GM08714 (cell line): ENCODE measurements around the gene CYP24A1.

ENCODE experiments used
- H3K4me3 ChIP-seq: fragments of 200-500 bp; sonication (Bioruptor generic); 2 replicates; pipeline ENCODE4 v1.5.1; 2014; ENCODE audit warnings: mild to moderate bottlenecking, low read length, inconsistent platforms
- ZNF274 ChIP-seq: IDR thresholded peaks from 2 replicates; pipeline ENCODE4 v1.6.1; 2012; ENCODE audit warnings: mild to moderate bottlenecking, low read depth, low read length

The CYP24A1 gene

DNA sequence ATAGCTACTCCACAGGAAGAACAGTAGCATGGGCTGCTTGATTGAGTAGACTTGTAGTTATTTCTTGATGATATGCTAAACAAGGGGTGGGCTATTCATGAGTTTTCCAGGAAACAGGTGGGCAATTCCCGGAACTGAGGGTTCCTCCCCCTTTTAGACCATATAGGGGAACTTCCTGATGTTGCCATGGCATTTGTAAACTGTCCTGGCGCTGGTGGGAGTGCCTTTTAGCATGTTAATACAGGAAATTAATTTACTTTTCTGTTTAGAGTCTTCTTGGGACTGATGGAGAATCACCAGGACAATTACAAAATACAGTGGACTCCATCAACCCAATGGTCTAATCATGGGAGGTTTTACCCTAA lies 22.7 kb downstream of the CYP24A1 start:
- no peak overlapping the region for H3K4me3 ChIP-seq
- TF ChIP-seq ZNF274: no peak

DNA sequence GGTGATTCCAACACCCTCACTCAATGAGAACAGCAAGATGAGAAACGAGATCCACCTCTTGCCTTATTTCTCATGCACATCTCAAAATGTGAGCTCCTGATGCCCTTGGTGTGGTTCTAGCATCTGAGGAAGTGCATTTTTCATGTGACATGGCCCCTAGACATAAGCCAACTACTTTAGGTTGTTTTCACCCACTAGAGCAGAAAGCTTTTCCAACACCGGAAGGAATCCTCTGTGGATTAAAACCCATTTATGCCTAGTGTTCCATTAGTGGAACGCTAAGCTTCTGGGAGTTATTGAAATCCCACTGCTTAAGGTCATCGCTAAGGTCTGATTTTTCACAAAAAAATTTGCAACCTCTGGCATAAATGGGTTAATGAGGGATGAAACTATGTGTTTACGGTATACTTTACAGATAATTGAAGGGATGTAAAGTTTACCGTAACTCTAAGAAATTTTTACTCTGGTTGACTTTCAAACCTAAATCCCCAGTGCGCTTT lies 24.0 kb downstream of the CYP24A1 start:
- no peak for TF ChIP-seq ZNF274
- H3K4me3 ChIP-seq: no peak overlapping the region

DNA sequence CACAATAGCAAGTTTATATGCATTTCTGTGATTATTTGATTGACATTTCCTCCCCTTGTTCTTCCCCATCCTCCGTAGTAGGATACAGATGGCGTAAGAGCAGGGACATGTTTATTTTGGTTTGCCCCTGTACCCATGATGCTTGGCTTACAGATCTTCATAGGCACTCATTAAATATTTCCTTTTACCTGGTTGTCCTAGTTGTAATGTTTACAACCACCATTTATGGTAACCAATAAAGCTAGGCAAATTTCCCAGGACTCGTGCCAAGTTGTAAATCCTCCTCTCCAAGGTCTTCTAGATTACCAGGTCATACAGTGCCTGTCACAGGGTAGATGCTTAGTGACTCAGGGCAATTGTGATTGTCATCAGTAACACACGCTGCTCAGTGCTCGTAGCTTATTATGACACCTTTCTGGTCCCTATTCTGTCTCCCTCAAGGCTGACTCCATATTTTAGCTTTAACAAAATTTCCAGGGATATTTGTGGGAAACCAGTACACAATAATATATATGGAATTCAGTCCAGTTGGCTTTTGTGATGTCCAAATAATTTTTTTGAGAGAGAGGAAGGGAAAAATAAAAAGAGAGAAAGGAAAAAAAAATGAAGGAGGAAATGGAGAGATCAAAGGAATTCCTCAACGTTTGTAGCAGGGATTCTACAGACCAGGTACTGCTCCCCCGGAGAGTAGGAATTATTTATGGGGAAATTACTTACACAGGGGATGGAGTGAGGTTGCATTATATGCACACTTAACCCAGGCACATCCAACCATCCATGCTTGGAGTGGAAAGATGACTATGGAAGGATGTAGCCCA lies 24.6 kb downstream of the CYP24A1 start:
- TF ChIP-seq ZNF274: no peak
- H3K4me3 ChIP-seq: no peak overlapping the region

DNA sequence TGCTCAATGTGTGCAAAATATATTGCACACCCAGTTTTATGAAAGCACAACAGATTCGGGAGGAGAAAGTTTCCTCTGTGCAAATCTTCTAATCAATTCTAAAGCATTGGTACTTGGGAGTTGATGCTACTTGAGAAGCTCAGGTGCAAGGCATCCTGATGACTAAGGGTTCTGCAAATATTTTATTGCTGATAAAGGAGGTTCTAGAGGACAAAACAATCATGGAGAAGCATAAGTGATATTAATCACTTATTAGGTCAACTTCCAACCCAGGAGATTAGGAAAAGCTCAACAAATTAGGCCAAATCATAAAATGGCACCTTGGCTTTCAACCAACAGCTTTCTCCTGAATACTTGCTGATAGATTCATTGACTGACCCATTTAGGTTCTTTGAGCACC lies 27.1 kb downstream of the CYP24A1 start:
- no peak for TF ChIP-seq ZNF274
- H3K4me3 ChIP-seq: no peak overlapping the region

DNA sequence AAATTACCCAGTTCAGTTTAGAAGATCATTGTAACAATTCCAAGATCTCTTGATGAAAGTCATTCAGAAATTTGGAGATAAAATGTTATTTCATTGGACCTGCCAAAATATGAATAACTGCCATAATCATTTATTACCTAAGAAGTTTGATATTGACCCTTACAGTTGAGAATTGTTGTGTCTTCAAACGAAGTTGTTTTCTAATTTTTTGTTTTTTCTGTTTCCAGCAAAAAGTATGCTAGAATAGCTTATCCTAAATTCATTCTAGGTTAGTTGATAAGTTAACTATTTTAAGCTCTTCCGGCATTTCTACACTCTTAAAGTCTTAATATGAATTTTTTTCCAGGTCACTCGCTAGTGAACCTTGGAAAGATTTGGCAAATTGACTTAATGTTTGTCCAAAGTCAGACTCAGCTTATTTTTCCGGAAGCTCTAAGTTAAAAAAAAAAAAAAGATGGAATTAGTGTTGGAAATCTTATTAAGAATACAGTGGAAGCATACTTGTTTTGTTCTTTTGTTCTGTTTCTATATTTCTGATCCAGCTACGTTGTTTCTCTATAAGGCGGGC lies 28.9 kb downstream of the CYP24A1 start:
- H3K4me3 ChIP-seq: no peak overlapping the region
- no peak for TF ChIP-seq ZNF274

DNA sequence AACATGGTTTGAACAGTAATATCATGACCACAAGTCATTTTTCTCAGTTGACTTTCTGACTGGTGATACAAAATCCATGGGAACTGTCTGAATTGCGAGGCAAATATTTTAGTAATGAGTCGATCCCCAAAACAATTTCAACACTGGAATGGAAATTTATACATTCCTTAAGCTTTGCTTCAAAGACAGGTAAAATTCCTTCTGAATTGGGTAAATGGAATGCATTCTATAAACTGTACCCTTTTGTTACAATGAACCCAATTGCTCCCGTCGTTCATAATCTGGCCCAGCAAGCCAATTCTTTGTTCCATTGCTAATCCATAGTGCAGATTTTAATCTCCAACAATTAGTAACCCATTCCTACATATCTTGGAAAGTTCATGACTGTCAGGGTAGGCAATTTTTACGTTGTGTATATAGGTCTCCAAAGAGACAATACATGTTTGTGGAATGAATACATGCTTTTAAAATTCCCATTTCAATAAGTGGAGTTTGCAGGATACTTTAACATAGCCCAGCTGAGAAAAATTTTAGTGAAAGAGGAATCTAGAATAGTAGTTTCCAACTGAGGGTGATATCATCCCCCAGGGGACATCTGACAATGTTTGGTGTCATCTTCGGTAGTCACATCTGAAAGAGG lies 32.7 kb downstream of the CYP24A1 start:
- no peak for TF ChIP-seq ZNF274
- no peak overlapping the region for H3K4me3 ChIP-seq

DNA sequence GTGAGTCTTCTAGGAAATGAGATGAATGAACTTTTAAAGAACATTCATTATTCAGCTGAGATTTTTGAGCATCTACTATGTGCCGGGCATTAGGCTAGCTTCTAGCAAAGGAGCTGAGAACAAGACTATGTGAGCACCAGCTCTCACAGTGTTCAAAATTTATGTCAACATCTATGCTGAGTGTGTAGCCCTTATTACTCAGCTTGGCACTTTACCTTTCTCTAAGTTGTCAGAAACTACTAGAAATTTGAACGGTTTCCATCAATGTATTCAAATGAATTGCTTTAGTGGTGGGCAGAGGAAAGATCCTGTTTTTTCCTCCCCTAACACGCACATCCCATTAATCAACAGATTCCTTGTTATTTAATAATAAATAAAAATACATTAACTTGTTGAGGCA lies 33.3 kb downstream of the CYP24A1 start:
- no peak for TF ChIP-seq ZNF274
- H3K4me3 ChIP-seq: no peak overlapping the region

DNA sequence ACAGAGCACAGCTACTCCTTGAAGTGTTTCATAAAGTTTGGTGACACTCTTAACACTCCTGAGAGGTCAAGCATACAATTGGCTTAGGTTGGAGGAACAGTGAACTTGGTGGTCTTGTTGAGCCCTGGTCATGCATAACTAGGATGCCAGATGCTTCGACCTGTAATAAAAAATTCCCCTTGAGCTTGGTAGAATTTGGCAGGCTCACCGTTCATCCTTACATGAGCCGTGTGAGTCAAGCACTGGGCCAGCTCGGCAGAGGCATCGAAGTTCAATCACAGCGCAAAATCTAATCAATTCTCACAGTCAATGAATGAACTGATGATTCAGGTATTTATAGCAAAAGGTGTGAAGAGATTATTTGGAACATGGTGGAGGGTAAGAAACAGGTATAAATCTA lies 33.7 kb downstream of the CYP24A1 start:
- H3K4me3 ChIP-seq: no peak overlapping the region
- TF ChIP-seq ZNF274: no peak

DNA sequence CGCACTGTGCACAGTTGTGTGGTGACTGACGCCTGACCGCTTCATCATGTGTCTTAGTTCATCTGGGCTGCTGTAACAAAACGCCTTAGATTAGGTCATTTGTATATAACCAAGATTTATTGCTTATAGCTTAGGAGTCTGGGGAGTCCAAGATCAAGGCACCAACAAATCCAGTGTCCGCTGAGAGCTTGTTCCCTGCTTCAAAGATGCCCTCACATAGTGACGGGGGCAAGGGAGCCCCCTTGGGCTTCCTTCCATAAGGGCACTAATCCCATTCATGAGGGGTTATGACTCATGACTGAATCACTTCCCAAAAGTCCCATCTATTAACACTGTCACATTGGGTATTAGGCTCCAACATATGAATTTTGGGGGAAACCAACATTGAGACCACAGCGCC lies 34.6 kb downstream of the CYP24A1 start:
- H3K4me3 ChIP-seq: no peak overlapping the region
- no peak for TF ChIP-seq ZNF274

DNA sequence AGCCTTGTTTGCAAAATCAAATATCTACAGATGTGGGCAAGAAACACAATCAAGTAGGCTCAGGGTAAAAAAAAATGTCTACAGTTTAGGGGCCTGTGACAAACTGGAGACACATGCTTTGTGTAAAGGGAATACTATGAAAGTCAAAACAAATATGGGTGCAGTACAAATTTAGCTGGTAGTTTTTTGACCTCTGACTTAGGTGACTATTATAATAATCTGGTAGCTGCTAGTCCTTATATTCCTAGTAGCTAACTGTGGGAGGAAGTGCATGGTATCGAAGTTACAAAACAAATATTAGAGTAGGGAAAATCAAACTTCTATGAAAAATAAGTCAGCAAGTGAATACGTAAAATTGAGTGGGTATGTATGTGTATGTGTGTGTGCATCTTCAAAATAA lies 35.4 kb downstream of the CYP24A1 start:
- no peak overlapping the region for H3K4me3 ChIP-seq
- TF ChIP-seq ZNF274: no peak

DNA sequence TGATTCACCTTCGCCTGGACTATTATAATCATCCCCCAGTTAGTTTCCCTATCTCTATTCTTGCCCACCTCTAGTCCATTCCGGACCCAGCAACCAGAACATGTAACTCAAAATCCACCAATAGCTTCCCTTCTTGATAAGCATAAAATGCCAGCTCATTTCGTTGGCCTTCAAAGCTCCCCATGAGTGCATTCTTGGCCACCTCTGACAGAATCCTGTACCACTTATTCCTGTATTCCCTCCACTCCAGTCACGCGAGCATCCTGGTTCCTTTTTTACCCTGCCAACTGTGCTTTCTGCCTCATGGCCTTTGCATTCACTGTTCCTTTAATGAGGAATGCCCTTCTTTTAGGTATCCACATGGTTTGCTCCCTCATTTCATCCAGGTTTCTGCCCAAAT lies 36.7 kb downstream of the CYP24A1 start:
- TF ChIP-seq ZNF274: no peak
- H3K4me3 ChIP-seq: no peak overlapping the region

DNA sequence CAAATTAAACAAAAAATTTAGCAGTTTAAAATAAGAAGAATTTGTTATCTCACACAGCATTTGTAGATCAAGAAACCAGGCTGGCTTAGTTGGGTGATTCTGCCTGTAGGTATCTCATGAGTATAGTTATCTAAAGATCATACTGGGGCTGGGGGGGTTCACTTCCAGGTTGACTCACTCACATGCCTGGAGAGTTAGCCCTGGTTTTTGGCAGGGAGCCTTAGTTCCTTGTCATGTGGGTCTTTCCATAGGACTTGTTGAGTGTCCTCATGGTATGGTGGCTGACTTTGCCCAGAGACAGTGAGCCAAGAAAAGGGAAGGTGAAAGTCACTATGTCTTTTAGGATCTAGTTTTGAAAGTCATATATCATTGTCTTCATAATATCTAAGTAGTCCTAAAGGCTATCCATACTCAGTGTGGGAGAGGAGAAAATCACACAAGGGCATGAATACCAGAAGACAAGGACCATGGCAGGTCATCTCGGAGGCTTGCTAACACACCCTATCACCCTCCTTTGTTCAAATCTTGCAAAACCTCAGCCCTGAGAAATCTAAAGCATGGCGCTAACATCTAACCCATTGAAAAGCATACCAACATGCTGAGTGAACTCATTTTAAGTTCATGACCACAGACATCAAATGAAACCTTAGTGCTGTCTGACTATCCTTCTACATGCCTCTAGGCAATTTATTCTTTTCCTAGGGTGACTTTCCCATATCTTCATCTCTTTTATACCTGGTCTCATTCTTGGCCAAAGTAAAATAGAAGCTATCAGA lies 39.2 kb downstream of the CYP24A1 start:
- H3K4me3 ChIP-seq: no peak overlapping the region
- TF ChIP-seq ZNF274: no peak

DNA sequence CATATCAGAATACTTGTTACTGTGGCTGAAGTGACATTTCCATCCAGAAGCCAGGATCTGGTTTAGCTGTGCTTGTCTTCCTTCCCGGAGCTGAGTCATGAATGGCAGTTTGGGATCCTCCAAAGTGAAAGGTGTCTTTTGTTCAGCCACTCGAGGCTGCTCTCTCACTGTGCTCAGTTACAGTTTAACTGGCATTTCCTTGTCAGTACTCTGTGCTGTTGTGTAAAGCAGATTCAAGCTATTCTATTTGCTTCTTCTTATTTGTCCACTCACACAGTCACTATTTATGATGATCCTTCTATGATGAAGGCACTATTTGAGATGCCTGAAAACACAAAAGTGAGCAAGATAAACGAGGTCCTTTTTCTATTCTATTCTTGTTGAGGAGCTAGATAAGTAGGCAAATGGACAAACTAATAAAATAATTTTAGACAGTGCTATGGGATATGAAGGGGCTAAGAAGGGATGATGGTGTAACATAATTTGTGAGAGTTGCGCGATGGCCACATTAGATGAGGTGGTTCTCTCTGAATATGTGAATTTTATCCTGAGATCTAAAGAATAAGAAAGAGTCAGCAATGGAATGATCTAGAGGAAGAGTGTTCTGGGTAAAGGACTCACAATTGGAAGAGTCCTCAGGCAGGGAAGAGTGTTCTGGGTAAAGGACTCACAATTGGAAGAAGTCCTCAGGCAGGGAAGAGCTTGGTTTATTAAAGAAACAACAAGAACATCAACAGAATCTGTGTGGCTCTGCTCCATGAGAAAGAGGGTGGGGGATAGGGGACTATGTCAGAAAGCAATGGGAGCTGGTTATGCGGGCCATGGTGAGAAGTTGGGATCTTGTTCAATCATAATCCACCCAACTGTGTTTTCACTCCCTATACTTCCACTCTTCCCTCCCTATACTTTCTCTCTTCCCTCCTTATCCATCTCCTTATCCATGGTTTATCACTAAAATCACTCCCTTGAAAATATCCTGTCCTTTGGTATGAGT lies 40.1 kb downstream of the CYP24A1 start:
- peak overlapping the region; percentile 10; the same call in 1 of the 2 replicates for H3K4me3 ChIP-seq
- no peak for TF ChIP-seq ZNF274
